ENCODE measurements around the gene DUOX2.
"Not testable (repeated sequence)": the region's sequence is repeated elsewhere in the genome, so short reads cannot be mapped to it uniquely, and the experiment has no call there.

The DUOX2 gene

GRCh38 chr15:45084163-45084562 lies 29.8 kb downstream of the DUOX2 start:
- DNase-seq = no peak

GRCh38 chr15:45083223-45083622 lies 30.7 kb downstream of the DUOX2 start:
- DNase-seq = no peak
- intact Hi-C loops (cut with DNase I) = no loop called here

More at GRCh38 chr15:45084163-45084562, 29.8 kb downstream of the DUOX2 start:
- intact Hi-C loops (cut with DNase I) = no loop called here

DNA sequence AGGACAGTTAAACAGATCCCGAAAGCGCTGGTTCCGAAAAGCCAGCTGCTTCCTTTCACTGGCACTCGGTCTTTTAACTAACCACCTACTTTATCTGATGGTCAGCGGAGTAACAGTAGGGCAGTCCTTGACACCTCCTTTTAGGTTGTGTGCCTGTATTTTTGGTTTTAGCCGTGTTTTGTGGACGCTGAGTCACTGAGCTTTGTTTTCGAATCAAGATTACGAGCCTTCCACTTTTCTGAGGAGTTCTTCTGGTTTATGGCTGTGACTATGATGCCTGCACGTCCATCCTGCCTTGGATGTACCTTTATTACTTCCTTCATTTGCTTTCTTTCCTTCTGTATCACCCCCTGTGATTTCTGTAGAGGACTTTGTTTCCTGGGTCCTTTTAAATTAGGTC lies 31.6 kb downstream of the DUOX2 start:
- intact Hi-C loops (cut with DNase I); DNase-seq: not testable (repeated sequence)

DNA sequence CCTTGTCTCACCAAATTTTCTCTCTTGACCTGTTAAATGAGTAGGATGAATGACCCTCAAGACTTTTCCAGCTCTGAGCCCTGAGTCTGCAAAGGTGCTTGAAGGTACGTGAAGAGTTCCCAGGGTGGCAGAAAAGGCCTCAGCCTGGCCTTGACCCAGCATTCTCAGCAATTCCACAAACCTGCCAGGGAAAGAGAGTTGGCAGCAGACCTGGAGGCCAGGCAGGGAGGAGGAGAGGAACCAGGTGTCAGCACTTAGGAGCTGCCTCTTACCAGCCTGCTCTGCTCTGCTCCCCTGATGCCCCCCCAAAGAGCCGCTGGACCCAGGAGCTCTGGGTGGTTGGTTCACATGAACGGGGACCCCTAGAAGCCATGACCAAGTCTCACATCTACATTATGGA lies 33.4 kb downstream of the DUOX2 start:
- DNase-seq; intact Hi-C loops (cut with DNase I): not testable (repeated sequence)

GRCh38 chr15:45079628-45080246 lies 34.2 kb downstream of the DUOX2 start:
- DNase-seq; intact Hi-C loops (cut with DNase I): not testable (repeated sequence)

GRCh38 chr15:45079201-45079600 lies 34.8 kb downstream of the DUOX2 start:
- intact Hi-C loops (cut with DNase I); DNase-seq: not testable (repeated sequence)

GRCh38 chr15:45077391-45077790 lies 36.6 kb downstream of the DUOX2 start:
- intact Hi-C loops (cut with DNase I); DNase-seq: not testable (repeated sequence)

GRCh38 chr15:45075440-45076320 lies 38.3 kb downstream of the DUOX2 start:
- DNase-seq; intact Hi-C loops (cut with DNase I): not testable (repeated sequence)

DNA sequence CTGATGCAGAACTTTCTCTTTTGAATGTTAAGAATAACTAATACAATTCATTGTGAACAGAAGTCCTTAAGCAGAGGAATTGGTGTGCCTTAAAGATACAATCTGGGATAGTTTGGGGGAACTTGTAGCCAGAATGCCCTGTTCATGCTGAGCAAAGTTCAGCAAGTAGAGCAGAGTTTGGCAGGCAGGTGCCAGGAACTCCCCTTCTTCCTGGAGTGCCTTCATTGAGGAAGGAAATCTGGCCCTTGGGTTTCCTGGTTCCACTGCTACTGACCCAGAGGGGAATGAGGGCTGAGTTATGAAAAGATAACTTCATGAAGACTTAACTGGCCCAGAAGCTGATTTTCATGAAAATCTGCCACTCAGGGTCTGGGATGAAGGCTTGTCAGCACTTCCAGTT lies 40.4 kb downstream of the DUOX2 start:
- intact Hi-C loops (cut with DNase I); DNase-seq: not testable (repeated sequence)

DNA sequence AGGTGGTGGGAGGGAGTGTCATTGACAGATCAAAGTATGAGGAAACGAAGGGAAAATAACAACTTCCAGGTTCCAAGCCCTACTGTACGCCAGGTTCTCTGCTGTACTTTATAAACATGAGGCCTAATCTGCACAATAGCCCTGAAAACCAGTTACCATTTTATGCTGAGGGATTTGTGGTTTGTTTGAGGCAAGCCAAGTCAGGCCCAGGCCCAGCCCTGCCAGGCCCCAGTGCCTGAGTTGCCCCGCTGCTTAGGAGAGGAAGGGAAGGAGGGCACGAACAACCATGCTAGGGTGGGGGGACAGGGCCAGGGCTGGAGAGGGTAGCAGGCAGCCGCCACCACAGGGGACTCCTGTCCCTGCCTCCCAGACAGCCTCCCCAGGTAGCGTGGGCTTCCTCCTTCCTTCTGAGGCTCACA lies 44.0 kb downstream of the DUOX2 start:
- DNase-seq; intact Hi-C loops (cut with DNase I): not testable (repeated sequence)

DNA sequence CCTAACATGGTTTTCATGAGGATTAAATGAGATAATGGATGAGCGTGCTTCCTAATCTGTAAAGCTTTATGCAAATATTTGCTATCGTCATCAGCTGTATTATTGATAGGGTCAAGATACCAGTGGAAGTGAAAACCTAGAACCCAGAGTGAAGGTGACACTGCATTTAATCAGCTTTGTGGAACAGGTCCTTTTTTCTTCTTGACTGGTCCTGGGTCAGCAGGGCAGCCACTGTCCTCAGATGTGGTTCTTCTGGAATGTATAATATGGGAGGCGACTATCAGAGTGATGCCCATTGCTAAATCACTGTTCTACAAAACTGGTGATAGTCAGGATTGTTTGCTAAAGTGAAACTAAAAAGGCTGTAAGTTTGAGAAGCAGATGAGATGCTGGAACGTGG lies 49.6 kb downstream of the DUOX2 start:
- DNase-seq = no peak
- intact Hi-C loops (cut with DNase I) = no loop called here

DNA sequence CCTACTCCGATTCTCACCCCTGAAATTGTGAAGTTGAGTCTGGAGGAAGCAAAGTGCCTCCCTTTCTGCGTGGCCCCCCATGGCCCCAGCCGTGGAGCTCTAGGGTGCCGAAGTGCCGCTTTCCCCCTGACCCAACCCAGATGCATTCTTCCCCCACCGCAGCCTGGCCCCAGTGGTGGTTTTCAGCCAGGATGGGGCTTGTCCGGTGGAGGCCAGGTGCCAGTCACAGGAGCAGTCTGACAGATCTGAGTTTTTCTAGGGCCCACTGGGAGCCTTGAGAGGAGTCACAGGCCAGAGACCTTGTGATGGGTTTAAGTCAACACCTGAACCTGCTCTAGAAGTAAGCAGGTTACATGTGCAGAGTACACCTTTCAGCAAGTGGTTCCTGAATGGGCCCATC lies 51.7 kb downstream of the DUOX2 start:
- intact Hi-C loops (cut with DNase I); DNase-seq: not testable (repeated sequence)

DNA sequence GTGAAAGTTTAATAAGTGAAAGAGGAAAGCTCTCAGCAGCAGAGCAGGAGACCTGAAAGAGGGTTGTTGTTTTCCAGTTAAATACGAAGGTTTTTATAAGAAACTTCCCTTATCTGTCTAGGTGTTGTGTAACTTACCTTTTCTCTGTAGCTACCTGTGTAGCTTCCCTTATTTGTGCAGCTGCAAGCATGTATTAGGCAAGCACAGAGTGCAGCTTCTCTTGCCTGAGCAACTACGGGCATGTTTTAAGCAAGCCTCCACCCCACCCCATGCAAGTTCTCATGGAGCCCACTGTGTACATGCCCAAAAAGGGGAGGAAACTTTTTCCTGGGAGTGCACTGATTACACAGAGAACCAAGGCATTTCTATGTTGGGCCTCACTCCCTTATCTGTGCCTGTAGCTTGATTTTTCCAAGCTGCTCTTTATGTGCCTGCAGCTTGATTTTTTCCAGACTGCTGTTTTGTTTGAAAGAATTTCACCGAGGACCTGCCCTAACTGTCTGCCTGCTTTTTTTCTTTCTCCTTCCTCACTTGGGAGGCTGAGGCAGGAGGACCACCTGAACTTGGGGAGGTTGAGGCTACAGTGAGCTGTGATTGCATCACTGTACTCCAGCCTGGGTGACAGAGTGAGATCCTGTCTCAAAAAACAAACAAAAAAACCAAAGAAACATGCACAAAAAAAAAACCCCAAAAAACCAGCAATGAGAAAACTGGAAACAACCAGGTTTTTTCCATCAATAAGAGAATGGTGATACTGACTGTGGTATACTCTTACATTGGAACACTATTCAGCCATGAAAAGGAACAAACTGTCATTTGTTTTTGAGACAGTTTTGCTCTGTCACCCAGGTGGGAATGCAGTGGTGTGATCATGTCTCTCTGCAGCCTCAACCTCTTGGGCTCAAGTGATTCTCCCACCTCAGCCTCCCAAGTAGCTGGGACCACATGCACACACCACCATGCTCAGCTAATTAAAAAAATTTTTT lies 55.0 kb downstream of the DUOX2 start:
- intact Hi-C loops (cut with DNase I) = not testable (repeated sequence)
- DNase-seq = peak in 1 of 42 donors; percentile 18

GRCh38 chr15:45052676-45053075 lies 61.3 kb downstream of the DUOX2 start:
- intact Hi-C loops (cut with DNase I) = not testable (repeated sequence)
- peak in 1 of 42 donors; percentile 2 for DNase-seq

DNA sequence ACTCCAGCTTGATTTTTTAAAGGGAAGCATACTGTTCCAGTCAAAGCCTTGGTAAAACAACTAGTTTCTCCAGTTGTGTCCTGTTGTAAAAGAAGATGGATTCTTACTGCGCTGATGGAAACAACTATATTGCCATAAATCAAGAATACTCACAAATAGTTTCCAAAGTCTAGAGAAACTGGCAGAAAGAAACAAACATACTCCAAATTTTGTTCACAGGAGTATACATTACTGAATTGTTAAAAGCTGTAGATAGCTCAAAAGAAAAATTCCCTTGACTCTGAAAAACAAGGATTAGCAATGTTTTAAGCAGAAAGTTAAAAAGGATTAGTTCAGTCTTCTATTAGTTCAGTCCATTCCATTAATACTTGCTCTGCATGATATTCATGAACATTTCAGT lies 63.4 kb downstream of the DUOX2 start:
- intact Hi-C loops (cut with DNase I) = no loop called here
- DNase-seq = no peak

- DNase-seq = peak in 9 of 42 donors; percentile 2 to 50 (median 18)
- intact Hi-C loops (cut with DNase I) = no loop called here
These were observed 65.0 kb downstream of the DUOX2 start for GRCh38 chr15:45048794-45049631.

DNA sequence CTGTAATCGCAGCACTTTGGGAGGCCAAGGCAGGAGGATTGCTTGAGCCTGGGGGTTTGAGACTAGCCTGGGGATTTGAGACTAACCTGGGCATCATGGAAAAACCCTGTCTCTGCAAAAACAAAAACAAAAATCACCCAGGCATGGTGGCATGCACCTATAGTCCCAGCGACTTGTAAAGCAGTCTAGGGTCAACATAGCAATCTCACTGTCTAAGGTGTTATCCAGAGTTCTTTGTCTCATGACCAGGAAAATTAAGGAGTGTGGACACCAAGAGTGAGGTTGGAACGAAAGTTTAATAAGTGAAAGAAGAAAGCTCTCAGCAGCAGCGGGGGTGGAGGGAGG lies 65.6 kb downstream of the DUOX2 start:
- peak in 1 of 42 donors; percentile 1 for DNase-seq
- intact Hi-C loops (cut with DNase I) = not testable (repeated sequence)

GRCh38 chr15:45044270-45044669 lies 69.7 kb downstream of the DUOX2 start:
- DNase-seq; intact Hi-C loops (cut with DNase I): not testable (repeated sequence)
